Right lobe of liver (tissue), 4 donors: Measurements from ENCODE around the gene PTPRM.

Source experiments
- CTCF ChIP-seq, 4 donors: fragments of 200-600 bp in 3 of 4; fragments of 450-650 bp in 1 of 4; IDR thresholded peaks; one replicate each; pipeline versions ENCODE4 v1.5.1 to v1.8.0; 2016 to 2022; ENCODE audit warnings: antibody characterized with exemption in 4 of 4, mild to moderate bottlenecking in 2 of 4
- POLR2A ChIP-seq: fragments of 450-650 bp; IDR thresholded peaks from one replicate; pipeline ENCODE4 v1.6.1; 2017; ENCODE audit warnings: antibody characterized with exemption, mild to moderate bottlenecking
- donor health status: DM: no; HTN: no; CAD: no.
- donor health status: DM: no; HTN: no; CAD: no.
- donor health status: DM: no; HTN: yes; CAD: no.

GRCh38 chr18:7809978-7810377 is 242.9 kb downstream of the PTPRM start:
- TF ChIP-seq CTCF (IDR thresholded peaks at IDR 0.05) = no peak
- no peak for TF ChIP-seq POLR2A
